Heart left ventricle (tissue), 16 donors: ENCODE data around the gene KRT77. TPM values are rescaled to one million over a fixed set of nuclear protein-coding genes. Genes with fewer than 3 reads are reported as not detected.
"Not testable (repeated sequence)": the region's sequence is repeated elsewhere in the genome, so short reads cannot be mapped to it uniquely, and the experiment has no call there.

Experiments used
- ATAC-seq, 4 donors: fragments of 200-7000 bp; cut with Tn5 transposase; one replicate each; pipeline ENCODE4 v1.9.1; 2020 to 2022; ENCODE audit warnings: moderate library complexity in 4 of 4, mild to moderate bottlenecking in 3 of 4, moderate number of reproducible peaks in 1 of 4
- DNase-seq, 5 donors: peaks; one replicate each; pipeline ENCODE4 v3.0.0-alpha.2; 2020
- H3K27ac ChIP-seq, 12 donors: fragments of 200-600 bp; sonication (generic) in 4 of 12; one replicate each; pipeline versions ENCODE4 v1.5.0 to v1.8.0; 2016 to 2022; ENCODE audit warnings: mild to moderate bottlenecking in 2 of 12
- H3K27me3 ChIP-seq, 9 donors: fragments of 200-600 bp; sonication (generic) in 2 of 9; one replicate each; pipeline versions ENCODE4 v1.5.1 to v1.8.0; 2016 to 2022; ENCODE audit warnings: mild to moderate bottlenecking in 3 of 9
- H3K36me3 ChIP-seq, 9 donors: fragments of 200-600 bp; sonication (generic) in 2 of 9; one replicate each; pipeline versions ENCODE4 v1.5.0 to v1.8.0; 2018 to 2022; ENCODE audit warnings: mild to moderate bottlenecking in 2 of 9
- H3K4me1 ChIP-seq, 12 donors: fragments of 200-600 bp; sonication (generic) in 4 of 12; one replicate each; pipeline versions ENCODE4 v1.5.0 to v1.8.0; 2016 to 2022; ENCODE audit warnings: mild to moderate bottlenecking in 3 of 12
- H3K4me3 ChIP-seq, 12 donors: fragments of 200-600 bp; sonication (generic) in 4 of 12; one replicate each; pipeline versions ENCODE4 v1.5.0 to v1.8.0; 2017 to 2022; ENCODE audit warnings: mild to moderate bottlenecking in 9 of 12, moderate library complexity in 4 of 12
- H3K9me3 ChIP-seq, 12 donors: fragments of 200-600 bp; sonication (generic) in 4 of 12; one replicate each; pipeline versions ENCODE4 v1.5.0 to v1.8.0; 2016 to 2022; ENCODE audit warnings: mild to moderate bottlenecking in 1 of 12
- CTCF ChIP-seq, 12 donors: fragments of 200-600 bp; sonication (generic) in 4 of 12; IDR thresholded peaks; one replicate each; pipeline versions ENCODE4 v1.5.0 to v1.8.0; 2018 to 2022; ENCODE audit warnings: antibody characterized with exemption in 12 of 12, mild to moderate bottlenecking in 5 of 12
- POLR2A ChIP-seq, 2 donors: fragments of 450-650 bp; IDR thresholded peaks; one replicate each; pipeline ENCODE4 v1.6.1; 2017; ENCODE audit warnings: antibody characterized with exemption in 2 of 2, mild to moderate bottlenecking in 2 of 2, moderate library complexity in 2 of 2
- WGBS, 4 donors: extraction: QIAGEN DNeasy Blood & Tissue Kit in 2 of 4; methylation state at CpG; one replicate each; pipeline versions ENCODE4 v1.1.5 to v1.1.7; 2013 to 2018; 5-methylcytosine and 5-hydroxymethylcytosine counted together
- intact Hi-C, 10 donors: fragments of 100-400 bp; cut with DNase I; formaldehyde crosslinking; loops; one replicate each; pipeline versions ENCODE4 v1.11.1 to v1.14.2; 2022
- long read RNA-seq, 3 donors: library from polyadenylated mRNA; unstranded; transcript quantifications; one replicate each; pipeline ENCODE4 v2.0.0, GENCODE V29; 2020 to 2021
- polyA plus RNA-seq, 2 donors: library from polyadenylated mRNA; stranded (reverse); fragments of 200-250 nt; gene quantifications; one replicate each; pipeline ENCODE4 v1.2.3, GENCODE V29; 2013
- total RNA-seq, 9 donors: library from RNA; depleted of rRNA in 2 of 9; stranded (reverse); fragments of >200 nt in 2 of 9; fragmentation: NEBNext Ultra II Directional in 3 of 9; extraction: Animal tissue kit (Norgen Biotek cat#: 25700) in 3 of 9; gene quantifications; one replicate each; pipeline versions ENCODE4 v1.1.0 to v1.2.4, GENCODE V29; 2016 to 2023
- donor health status: ischemic (EF 13 %, LVEDD 7.1; RV severe dilation, severe dysfunction).
- donor health status: healthy with polysubstance abuse.
- donor health status: DM: no; HTN: yes; CAD: no.
- donor health status: DM: no; HTN: no; CAD: no.
- donor health status: ischemic (EF 25% LVEDD 6.9; RV normal size, moderate dysfunction).
- donor health status: ischemic (EF 25% LVEDD 5.7; RV mildly dilated, moderate dysfunction).
- donor health status: healthy.
- donor health status: DM: yes; HTN: yes; CAD: no.
- donor health status: ischemic (EF 35%, LVEDD 5.7; RV mildly dilated, moderate dysfunction).
- donor health status: nonischemic (EF 11% LVEDD 7.7; RV severe dilation, severe dysfunction).
- donor health status: DM: yes; HTN: yes; CAD: no.
- donor health status: PGD.
- donor health status: ischemic (EF 29% LVEDD 5.4; RV normal size, mild dysfunction).
- donor health status: nonischemic (EF 23%, LVEDD 6.1; RV moderate dilation, normal function).

KRT77 gene
- total RNA-seq: not detected
- not detected for polyA plus RNA-seq
- long read RNA-seq, donor 1: 0 reads
- long read RNA-seq, donor 2: 0 reads
- long read RNA-seq, donor 3: 0 reads

GRCh38 chr12:52703424-52703823 lies at the start of gene KRT77:
TSS of gene KRT77 (minus strand) at chr12:52703524. CDS start at chr12:52703434, 90 bp downstream.
- peaks cover 0 to 15% (median 7%) of the 10 kb centered on the region in 12 donors for H3K4me1 ChIP-seq
- ATAC-seq (no peak), DNase-seq (no peak)
- no peak within 1 kb of the TSS for H3K27ac ChIP-seq
- no peaks in the 10 kb centered on the region for H3K36me3 ChIP-seq
- no peak for TF ChIP-seq POLR2A (IDR thresholded peaks at IDR 0.05)
- TF ChIP-seq CTCF (IDR thresholded peaks at IDR 0.05): no peak
- 71 to 85% (median 79%) methylated on average over 2 of the region's 2 CpGs for WGBS, 4 donors
- H3K4me3 ChIP-seq: no peak within 1 kb of the TSS
- intact Hi-C loops: no loop called here
- H3K27me3 ChIP-seq: peaks cover 0 to 21% (median 0%) of the 10 kb centered on the region in 9 donors
- H3K9me3 ChIP-seq: no peaks in the 10 kb centered on the region

- H3K27ac ChIP-seq: no peak overlapping the region
- no peaks in the 10 kb centered on the region for H3K4me1 ChIP-seq
- 77 to 83% (median 78%) methylated on average over 2 of the region's 2 CpGs for WGBS, 4 donors
- no peaks in the 10 kb centered on the region for H3K9me3 ChIP-seq
- no peak overlapping the region for H3K4me3 ChIP-seq
- TF ChIP-seq POLR2A (IDR thresholded peaks at IDR 0.05) (no peak), CTCF (IDR thresholded peaks at IDR 0.05) (no peak)
- H3K27me3 ChIP-seq: peaks cover 0 to 18% (median 7%) of the 10 kb centered on the region in 9 donors
- intact Hi-C loops: no loop called here
- ATAC-seq (no peak), DNase-seq (no peak)
- H3K36me3 ChIP-seq: no peaks in the 10 kb centered on the region
Measured at GRCh38 chr12:52752516-52752915, 49.2 kb upstream of the KRT77 start.

- ATAC-seq: no peak
- Histone ChIP-seq H3K9me3 (no peaks in the 10 kb centered on the region), H3K36me3 (no peaks in the 10 kb centered on the region), H3K27me3 (peaks cover 0 to 22% (median 5%) of the 10 kb centered on the region in 9 donors), H3K27ac (no peak overlapping the region), H3K4me1 (no peaks in the 10 kb centered on the region), H3K4me3 (no peak overlapping the region)
- intact Hi-C loops: no loop called here
- no peak for DNase-seq
- TF ChIP-seq POLR2A (IDR thresholded peaks at IDR 0.05) (no peak), CTCF (IDR thresholded peaks at IDR 0.05) (no peak)
Measured at GRCh38 chr12:52751795-52752194, 48.5 kb upstream of the KRT77 start.

GRCh38 chr12:52750532-52750931 lies 47.2 kb upstream of the KRT77 start:
- peaks cover 0 to 28% (median 4%) of the 10 kb centered on the region in 9 donors for H3K27me3 ChIP-seq
- DNase-seq, H3K27ac ChIP-seq, intact Hi-C loops, H3K9me3 ChIP-seq, ATAC-seq, H3K36me3 ChIP-seq, H3K4me1 ChIP-seq, H3K4me3 ChIP-seq: not testable (repeated sequence)
- WGBS, 4 donors: 50 to 55% (median 53%) methylated on average over 3 of the region's 3 CpGs

- no peak overlapping the region for H3K4me3 ChIP-seq
- DNase-seq (no peak), ATAC-seq (no peak)
- TF ChIP-seq POLR2A (IDR thresholded peaks at IDR 0.05) (no peak), CTCF (IDR thresholded peaks at IDR 0.05) (no peak)
- no peaks in the 10 kb centered on the region for H3K4me1 ChIP-seq
- H3K36me3 ChIP-seq: no peaks in the 10 kb centered on the region
- peaks cover 0 to 28% (median 4%) of the 10 kb centered on the region in 9 donors for H3K27me3 ChIP-seq
- no peaks in the 10 kb centered on the region for H3K9me3 ChIP-seq
- WGBS, 4 donors: 69 to 76% (median 71%) methylated on average over 3 of the region's 3 CpGs
- H3K27ac ChIP-seq: no peak overlapping the region
- intact Hi-C loops: no loop called here
Measured at GRCh38 chr12:52749827-52750226, 46.5 kb upstream of the KRT77 start.
